ENCODE data around the gene ZNF185.
A peak's percentile ranks its signal among the peaks of the same experiment; 100 is the strongest.

Gene ZNF185

DNA sequence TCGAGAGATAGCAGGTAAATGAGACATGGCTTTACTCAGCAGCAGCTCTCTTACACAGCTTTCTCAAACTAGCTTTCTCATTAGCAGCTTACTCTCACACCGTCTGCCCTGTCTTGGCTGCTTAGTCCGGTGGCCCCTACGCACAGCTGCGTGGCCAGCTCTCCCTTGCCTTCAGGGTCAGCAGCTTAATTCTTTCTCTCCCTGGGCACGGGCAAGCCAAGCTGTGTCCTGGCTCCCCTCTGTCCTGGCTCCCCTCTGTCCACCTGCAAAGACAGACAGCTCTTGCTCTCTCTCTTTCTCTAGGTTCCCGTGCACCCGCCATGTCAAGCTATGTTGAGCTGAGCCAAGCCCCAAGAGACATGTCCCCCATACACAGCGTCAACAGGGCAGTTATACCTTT, 39.4 kb downstream of the ZNF185 start:
- H3K27me3 Mint-ChIP-seq, result no peaks in the 10 kb centered on the region
- H3K9me3 Mint-ChIP-seq, result no peaks in the 10 kb centered on the region
- H3K4me3 Mint-ChIP-seq, result no peak overlapping the region
- H3K27ac Mint-ChIP-seq, result no peak overlapping the region
- peaks cover 62% of the 10 kb centered on the region for H3K36me3 Mint-ChIP-seq (ENCODE audit: low read depth)
- H3K4me1 Mint-ChIP-seq (ENCODE audit: low read depth), result peaks cover 11% of the 10 kb centered on the region
- intact Hi-C loops (cut with micrococcal nuclease), result no loop called here

- Mint-ChIP-seq H3K36me3 (ENCODE audit: low read depth) (peaks cover 49% of the 10 kb centered on the region), H3K27ac (peak overlapping the region; percentile 77), H3K27me3 (no peaks in the 10 kb centered on the region), H3K4me1 (ENCODE audit: low read depth) (peaks cover 7% of the 10 kb centered on the region), H3K9me3 (no peaks in the 10 kb centered on the region), H3K4me3 (peak overlapping the region; percentile 82)
- intact Hi-C loops (cut with micrococcal nuclease), result loop anchor here (1.0 to 10.0 kb wide), 3 partner anchors 17 to 563 kb away; no protein-coding TSS in a partner anchor
Observed at GRCh38 chrX:152941328-152942076, 43.6 kb downstream of the ZNF185 start.

DNA sequence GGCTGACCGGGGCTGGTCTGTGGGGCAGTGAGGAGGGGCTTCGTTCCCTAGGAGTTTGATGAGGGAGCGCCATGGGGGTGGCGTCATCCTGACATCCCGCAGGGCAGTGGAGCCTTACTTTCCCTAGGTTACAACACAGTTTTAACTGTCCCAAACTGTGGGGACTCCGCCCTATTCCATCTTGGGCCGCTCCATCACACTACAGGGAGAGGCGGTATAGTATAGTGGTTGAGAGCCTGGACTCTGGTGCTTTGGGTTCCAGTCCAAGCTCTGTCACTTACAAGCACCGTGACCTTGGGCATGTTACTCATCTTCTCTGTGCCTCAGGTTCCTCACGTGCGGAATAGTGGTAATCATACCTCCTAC, 44.2 kb downstream of the ZNF185 start:
- Mint-ChIP-seq H3K4me1 (ENCODE audit: low read depth) (peaks cover 7% of the 10 kb centered on the region), H3K9me3 (no peaks in the 10 kb centered on the region), H3K36me3 (ENCODE audit: low read depth) (peaks cover 49% of the 10 kb centered on the region), H3K4me3 (peak overlapping the region; percentile 82), H3K27ac (peak overlapping the region; percentile 77), H3K27me3 (no peaks in the 10 kb centered on the region)
- intact Hi-C loops (cut with micrococcal nuclease), result loop anchor here (5.0 to 10.0 kb wide), 2 partner anchors 90 to 563 kb away; no protein-coding TSS in a partner anchor

- Mint-ChIP-seq H3K4me3 (no peak overlapping the region), H3K36me3 (ENCODE audit: low read depth) (peaks cover 49% of the 10 kb centered on the region), H3K4me1 (ENCODE audit: low read depth) (peaks cover 7% of the 10 kb centered on the region), H3K27me3 (no peaks in the 10 kb centered on the region), H3K27ac (no peak overlapping the region), H3K9me3 (no peaks in the 10 kb centered on the region)
- intact Hi-C loops (cut with micrococcal nuclease), result loop anchor here (5.0 to 10.0 kb wide), 2 partner anchors 88 to 561 kb away; no protein-coding TSS in a partner anchor
Observed at GRCh38 chrX:152943826-152944225, 46.0 kb downstream of the ZNF185 start.

DNA sequence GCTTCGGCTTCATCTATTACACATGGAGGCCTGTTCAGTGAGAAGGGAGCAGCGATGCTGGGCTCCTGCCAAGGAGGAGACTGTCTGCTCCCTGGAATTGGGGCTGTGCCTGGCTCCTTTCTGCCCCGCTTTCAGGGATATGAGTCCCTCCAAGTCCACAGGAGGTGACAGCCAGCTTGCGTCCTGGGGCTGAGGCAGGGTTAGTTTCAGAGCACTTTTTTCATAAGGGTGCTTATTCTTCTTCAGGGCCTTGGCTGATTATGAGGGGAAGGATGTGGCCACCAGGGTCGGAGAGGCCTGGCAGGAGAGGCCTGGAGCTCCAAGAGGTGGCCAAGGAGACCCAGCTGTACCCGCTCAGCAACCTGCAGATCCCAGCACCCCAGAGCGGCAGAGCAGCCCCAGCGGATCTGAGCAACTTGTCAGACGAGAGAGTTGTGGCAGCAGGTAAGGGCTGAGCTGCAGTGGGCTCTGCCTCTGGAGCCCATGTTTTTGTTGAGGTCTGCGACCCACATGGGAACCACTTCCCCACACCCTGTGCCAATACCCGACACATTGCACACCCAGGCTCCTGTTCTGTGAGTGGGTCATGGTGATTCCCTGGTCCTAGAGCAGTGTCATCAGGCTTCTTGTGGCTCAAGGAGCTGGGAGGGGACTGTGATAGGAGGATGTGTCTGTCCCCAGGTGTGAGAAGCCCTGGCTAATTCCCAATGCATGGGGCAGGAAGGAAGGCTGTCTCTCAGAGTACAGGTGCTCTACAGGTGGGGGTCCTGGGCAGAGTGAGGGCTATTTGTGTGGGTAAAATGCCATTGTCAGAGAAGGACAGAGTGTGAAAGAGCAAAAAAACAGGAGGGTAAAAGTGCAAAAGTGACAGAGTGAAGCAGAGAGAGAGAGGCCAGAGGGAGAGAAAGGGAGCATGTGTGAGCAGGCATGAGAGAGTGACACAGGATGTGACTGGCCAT, 47.4 kb downstream of the ZNF185 start:
- Mint-ChIP-seq H3K36me3 (ENCODE audit: low read depth) (peaks cover 58% of the 10 kb centered on the region), H3K27me3 (no peaks in the 10 kb centered on the region), H3K4me3 (no peak overlapping the region), H3K27ac (peak overlapping the region; percentile 52), H3K4me1 (ENCODE audit: low read depth) (peaks cover 7% of the 10 kb centered on the region), H3K9me3 (no peaks in the 10 kb centered on the region)
- intact Hi-C loops (cut with micrococcal nuclease), result loop anchor here (10.0 kb wide), 1 partner anchor 560 kb away; no protein-coding TSS in a partner anchor

- intact Hi-C loops (cut with micrococcal nuclease), result loop anchor here (10.0 kb wide), 1 partner anchor 558 kb away; no protein-coding TSS in a partner anchor
- H3K36me3 Mint-ChIP-seq (ENCODE audit: low read depth), result peaks cover 58% of the 10 kb centered on the region
- no peaks in the 10 kb centered on the region for H3K4me1 Mint-ChIP-seq (ENCODE audit: low read depth)
- no peak overlapping the region for H3K4me3 Mint-ChIP-seq
- no peaks in the 10 kb centered on the region for H3K27me3 Mint-ChIP-seq
- H3K9me3 Mint-ChIP-seq, result no peaks in the 10 kb centered on the region
- no peak overlapping the region for H3K27ac Mint-ChIP-seq
Observed at GRCh38 chrX:152946681-152947080, 48.8 kb downstream of the ZNF185 start.
